Measurements from ENCODE around the gene FRZB. TPM values are rescaled to one million over a fixed set of nuclear protein-coding genes. Genes with fewer than 3 reads are reported as not detected.

The FRZB gene
- total RNA-seq, 2 donors from 2014 or later: 140 to 203 TPM

GRCh38 chr2:182904844-182905243 is 38.4 kb upstream of the FRZB start:
- ATAC-seq (ENCODE audit: insufficient number of reproducible peaks, low FRiP score, low read depth) (no peak), DNase-seq (ENCODE audit: low spot score) (no peak)
- TF ChIP-seq CTCF (IDR thresholded peaks at IDR 0.05): no peak
- Histone ChIP-seq H3K27ac (peak overlapping the region in 1 of 2 donors; percentile 6), H3K36me3 (no peaks in the 10 kb centered on the region), H3K4me3 (no peak overlapping the region), H3K27me3 (replicated peaks; ENCODE audit: insufficient read depth) (no peaks in the 10 kb centered on the region), H3K4me1 (ENCODE audit: control insufficient read depth in 1 of 2, low read depth in 2 of 2) (peaks cover 5 to 30% of the 10 kb centered on the region in 2 donors), H3K9me3 (no peaks in the 10 kb centered on the region)

GRCh38 chr2:182903566-182903965 is 37.1 kb upstream of the FRZB start:
- no peak for TF ChIP-seq CTCF (IDR thresholded peaks at IDR 0.05)
- DNase-seq (ENCODE audit: low spot score) (no peak), ATAC-seq (ENCODE audit: insufficient number of reproducible peaks, low FRiP score, low read depth) (no peak)
- Histone ChIP-seq H3K36me3 (no peaks in the 10 kb centered on the region), H3K4me1 (ENCODE audit: control insufficient read depth in 1 of 2, low read depth in 2 of 2) (peaks cover 5 to 30% of the 10 kb centered on the region in 2 donors), H3K27ac (peak overlapping the region; percentile 33 to 69), H3K9me3 (no peaks in the 10 kb centered on the region), H3K27me3 (replicated peaks; ENCODE audit: insufficient read depth) (no peaks in the 10 kb centered on the region), H3K4me3 (no peak overlapping the region)

- no peak for ATAC-seq (ENCODE audit: insufficient number of reproducible peaks, low FRiP score, low read depth)
- no peak overlapping the region for H3K4me3 ChIP-seq
- TF ChIP-seq CTCF (IDR thresholded peaks at IDR 0.05): no peak
- DNase-seq (ENCODE audit: low spot score): no peak
- H3K9me3 ChIP-seq: no peaks in the 10 kb centered on the region
- no peaks in the 10 kb centered on the region for H3K36me3 ChIP-seq
- no peaks in the 10 kb centered on the region for H3K27me3 ChIP-seq (replicated peaks; ENCODE audit: insufficient read depth)
- H3K4me1 ChIP-seq (ENCODE audit: control insufficient read depth in 1 of 2, low read depth in 2 of 2): peaks cover 3 to 22% of the 10 kb centered on the region in 2 donors
- no peak overlapping the region for H3K27ac ChIP-seq
These were observed 35.3 kb upstream of the FRZB start for GRCh38 chr2:182901748-182902147.

GRCh38 chr2:182898718-182899117 is 32.3 kb upstream of the FRZB start:
- DNase-seq (ENCODE audit: low spot score) (no peak), ATAC-seq (ENCODE audit: insufficient number of reproducible peaks, low FRiP score, low read depth) (no peak)
- Histone ChIP-seq H3K27ac (no peak overlapping the region), H3K27me3 (replicated peaks; ENCODE audit: insufficient read depth) (no peaks in the 10 kb centered on the region), H3K4me1 (ENCODE audit: control insufficient read depth in 1 of 2, low read depth in 2 of 2) (peaks cover 20 to 39% of the 10 kb centered on the region in 2 donors), H3K9me3 (no peaks in the 10 kb centered on the region), H3K36me3 (no peaks in the 10 kb centered on the region), H3K4me3 (no peak overlapping the region)
- TF ChIP-seq CTCF (IDR thresholded peaks at IDR 0.05): no peak

GRCh38 chr2:182897137-182897536 is 30.7 kb upstream of the FRZB start:
- no peaks in the 10 kb centered on the region for H3K9me3 ChIP-seq
- peak overlapping the region in 1 of 2 donors; percentile 75 for H3K27ac ChIP-seq
- no peaks in the 10 kb centered on the region for H3K36me3 ChIP-seq
- H3K4me1 ChIP-seq (ENCODE audit: control insufficient read depth in 1 of 2, low read depth in 2 of 2): peaks cover 23 to 41% of the 10 kb centered on the region in 2 donors
- no peaks in the 10 kb centered on the region for H3K27me3 ChIP-seq (replicated peaks; ENCODE audit: insufficient read depth)
- DNase-seq (ENCODE audit: low spot score) (no peak), ATAC-seq (ENCODE audit: insufficient number of reproducible peaks, low FRiP score, low read depth) (no peak)
- no peak overlapping the region for H3K4me3 ChIP-seq
- no peak for TF ChIP-seq CTCF (IDR thresholded peaks at IDR 0.05)
